Activated naive CD4-positive, alpha-beta T cell treated with anti-CD3 and anti-CD28 coated beads, Interleukin-2, amount 50 U/mL, for 24 hours (primary cell): ENCODE data around the gene LEP.

ENCODE experiments used
- H3K27ac Mint-ChIP-seq: one replicate; pipeline ENCODE4 v1.8.0; 2021; ENCODE audit warnings: mild to moderate bottlenecking, mixed read lengths
- H3K27me3 Mint-ChIP-seq: one replicate; pipeline ENCODE4 v1.8.0; 2021; ENCODE audit warnings: mixed read lengths
- H3K36me3 Mint-ChIP-seq: one replicate; pipeline ENCODE4 v1.8.0; 2021; ENCODE audit warnings: mixed read lengths
- H3K4me1 Mint-ChIP-seq: one replicate; pipeline ENCODE4 v1.8.0; 2021; ENCODE audit warnings: mixed read lengths
- H3K4me3 Mint-ChIP-seq: one replicate; pipeline ENCODE4 v1.8.0; 2021; ENCODE audit warnings: mild to moderate bottlenecking, mixed read lengths
- H3K9me3 Mint-ChIP-seq: one replicate; pipeline ENCODE4 v1.8.0; 2021; ENCODE audit warnings: mixed read lengths

Gene LEP

GRCh38 chr7:128240696-128241386 is at the start of gene LEP:
LEP (plus strand) TSS chr7:128241278; CDS start chr7:128252019, 10,741 bp downstream.
- Mint-ChIP-seq H3K27ac (no peak within 1 kb of the TSS), H3K4me1 (peaks cover 9% of the 10 kb centered on the region), H3K27me3 (peaks cover 15% of the 10 kb centered on the region), H3K4me3 (no peak within 1 kb of the TSS), H3K36me3 (peaks cover 2% of the 10 kb centered on the region), H3K9me3 (peaks cover 6% of the 10 kb centered on the region)

- no peak overlapping the region for H3K27ac Mint-ChIP-seq
- H3K9me3 Mint-ChIP-seq = peaks cover 18% of the 10 kb centered on the region
- peaks cover 17% of the 10 kb centered on the region for H3K27me3 Mint-ChIP-seq
- no peaks in the 10 kb centered on the region for H3K4me1 Mint-ChIP-seq
- H3K4me3 Mint-ChIP-seq = no peak overlapping the region
- H3K36me3 Mint-ChIP-seq = peaks cover 2% of the 10 kb centered on the region
Measured at GRCh38 chr7:128192497-128193142, 48.5 kb upstream of the LEP start.

- Mint-ChIP-seq H3K9me3 (peaks cover 18% of the 10 kb centered on the region), H3K27me3 (peaks cover 11% of the 10 kb centered on the region), H3K27ac (no peak overlapping the region), H3K4me1 (no peaks in the 10 kb centered on the region), H3K4me3 (no peak overlapping the region), H3K36me3 (peaks cover 2% of the 10 kb centered on the region)
Measured at GRCh38 chr7:128194533-128195282, 46.4 kb upstream of the LEP start.

- Mint-ChIP-seq H3K27me3 (peaks cover 19% of the 10 kb centered on the region), H3K36me3 (peaks cover 2% of the 10 kb centered on the region), H3K4me3 (no peak overlapping the region), H3K27ac (no peak overlapping the region), H3K4me1 (peaks cover 12% of the 10 kb centered on the region), H3K9me3 (peaks cover 18% of the 10 kb centered on the region)
Measured at GRCh38 chr7:128197589-128197988, 43.5 kb upstream of the LEP start.

GRCh38 chr7:128197989-128198580 is 43.0 kb upstream of the LEP start:
- Mint-ChIP-seq H3K9me3 (peaks cover 18% of the 10 kb centered on the region), H3K36me3 (peaks cover 2% of the 10 kb centered on the region), H3K27ac (no peak overlapping the region), H3K4me1 (peaks cover 12% of the 10 kb centered on the region), H3K4me3 (no peak overlapping the region), H3K27me3 (peaks cover 23% of the 10 kb centered on the region)

- Mint-ChIP-seq H3K4me3 (peak overlapping the region; percentile 9), H3K4me1 (peaks cover 12% of the 10 kb centered on the region), H3K36me3 (no peaks in the 10 kb centered on the region), H3K9me3 (no peaks in the 10 kb centered on the region), H3K27me3 (peaks cover 35% of the 10 kb centered on the region), H3K27ac (no peak overlapping the region)
Measured at GRCh38 chr7:128200376-128200775, 40.7 kb upstream of the LEP start.

- Mint-ChIP-seq H3K36me3 (no peaks in the 10 kb centered on the region), H3K9me3 (no peaks in the 10 kb centered on the region), H3K27me3 (peaks cover 35% of the 10 kb centered on the region), H3K27ac (no peak overlapping the region), H3K4me3 (peak overlapping the region; percentile 66), H3K4me1 (peaks cover 12% of the 10 kb centered on the region)
Measured at GRCh38 chr7:128201067-128201689, 39.9 kb upstream of the LEP start.

- Mint-ChIP-seq H3K9me3 (no peaks in the 10 kb centered on the region), H3K27ac (no peak overlapping the region), H3K4me1 (peaks cover 12% of the 10 kb centered on the region), H3K27me3 (peaks cover 35% of the 10 kb centered on the region), H3K4me3 (peak overlapping the region; percentile 65), H3K36me3 (no peaks in the 10 kb centered on the region)
Measured at GRCh38 chr7:128201690-128202085, 39.4 kb upstream of the LEP start.

- peaks cover 12% of the 10 kb centered on the region for H3K4me1 Mint-ChIP-seq
- no peaks in the 10 kb centered on the region for H3K9me3 Mint-ChIP-seq
- peaks cover 35% of the 10 kb centered on the region for H3K27me3 Mint-ChIP-seq
- no peaks in the 10 kb centered on the region for H3K36me3 Mint-ChIP-seq
- peak overlapping the region; percentile 65 for H3K4me3 Mint-ChIP-seq
- no peak overlapping the region for H3K27ac Mint-ChIP-seq
Measured at GRCh38 chr7:128202287-128202957, 38.7 kb upstream of the LEP start.

GRCh38 chr7:128203047-128203491 is 38.0 kb upstream of the LEP start:
- Mint-ChIP-seq H3K4me1 (peaks cover 12% of the 10 kb centered on the region), H3K27me3 (peaks cover 35% of the 10 kb centered on the region)

GRCh38 chr7:128203710-128204214 is 37.3 kb upstream of the LEP start:
- Mint-ChIP-seq H3K4me1 (peaks cover 12% of the 10 kb centered on the region), H3K9me3 (no peaks in the 10 kb centered on the region), H3K4me3 (no peak overlapping the region), H3K27ac (no peak overlapping the region), H3K36me3 (no peaks in the 10 kb centered on the region), H3K27me3 (peaks cover 35% of the 10 kb centered on the region)

More at GRCh38 chr7:128203047-128203491, 38.0 kb upstream of the LEP start:
- no peak overlapping the region for H3K27ac Mint-ChIP-seq
- H3K36me3 Mint-ChIP-seq = no peaks in the 10 kb centered on the region
- H3K4me3 Mint-ChIP-seq = no peak overlapping the region
- no peaks in the 10 kb centered on the region for H3K9me3 Mint-ChIP-seq

GRCh38 chr7:128204455-128204854 is 36.6 kb upstream of the LEP start:
- H3K36me3 Mint-ChIP-seq = no peaks in the 10 kb centered on the region
- H3K4me3 Mint-ChIP-seq = no peak overlapping the region
- peaks cover 12% of the 10 kb centered on the region for H3K4me1 Mint-ChIP-seq
- H3K9me3 Mint-ChIP-seq = no peaks in the 10 kb centered on the region
- no peak overlapping the region for H3K27ac Mint-ChIP-seq
- H3K27me3 Mint-ChIP-seq = peaks cover 35% of the 10 kb centered on the region

GRCh38 chr7:128205068-128205467 is 36.0 kb upstream of the LEP start:
- Mint-ChIP-seq H3K27ac (no peak overlapping the region), H3K9me3 (no peaks in the 10 kb centered on the region), H3K36me3 (no peaks in the 10 kb centered on the region), H3K4me3 (no peak overlapping the region), H3K4me1 (peaks cover 12% of the 10 kb centered on the region), H3K27me3 (peaks cover 35% of the 10 kb centered on the region)

- H3K27me3 Mint-ChIP-seq = peaks cover 27% of the 10 kb centered on the region
- H3K27ac Mint-ChIP-seq = no peak overlapping the region
- H3K36me3 Mint-ChIP-seq = no peaks in the 10 kb centered on the region
- H3K4me3 Mint-ChIP-seq = no peak overlapping the region
- no peaks in the 10 kb centered on the region for H3K9me3 Mint-ChIP-seq
- peaks cover 8% of the 10 kb centered on the region for H3K4me1 Mint-ChIP-seq
Measured at GRCh38 chr7:128206017-128206746, 34.9 kb upstream of the LEP start.
